Right ventricle myocardium inferior (tissue), 1 donor: Measurements from ENCODE around the gene MATCAP1. TPM values are rescaled to one million over a fixed set of nuclear protein-coding genes. Genes with fewer than 3 reads are reported as not detected.
A peak's percentile ranks its signal among the peaks of the same experiment; 100 is the strongest.

Experiments used
- ATAC-seq: fragments of 200-7000 bp; cut with Tn5 transposase; one replicate; pipeline ENCODE4 v1.9.1; 2020; ENCODE audit warnings: mild to moderate bottlenecking, moderate library complexity
- DNase-seq: peaks from one replicate; pipeline ENCODE4 v3.0.0; 2021; ENCODE audit errors: missing footprints
- intact Hi-C: fragments of 100-400 bp; cut with DNase I; formaldehyde crosslinking; loops from one replicate; pipeline ENCODE4 v1.11.0; 2022
- total RNA-seq: library from RNA; stranded (reverse); fragmentation: NEBNext Ultra II Directional; extraction: Animal tissue kit (Norgen Biotek cat#: 25700); gene quantifications from one replicate; pipeline ENCODE4 v1.2.1, GENCODE V29; 2021
- donor health status: DM: no; HTN: yes; CAD: no; lungs with severe emphysema.

The MATCAP1 gene
- total RNA-seq, 1 donor from 2014 or later = 9.8 TPM

- no peak for ATAC-seq
- intact Hi-C loops = no loop called here
- DNase-seq = no peak
These were observed 11.9 kb upstream of the MATCAP1 start for GRCh38 chr16:67195676-67196075.

- DNase-seq (no peak), ATAC-seq (no peak)
- intact Hi-C loops = no loop called here
These were observed 10.5 kb upstream of the MATCAP1 start for GRCh38 chr16:67194260-67194659.

GRCh38 chr16:67193536-67193935 is 9.8 kb upstream of the MATCAP1 start:
- no peak for DNase-seq
- intact Hi-C loops = no loop called here
- no peak for ATAC-seq

- no peak for ATAC-seq
- intact Hi-C loops = loop anchor here (1.0 kb wide), 1 partner anchor 34 kb away; the partner anchor contains the start of gene TMEM208
- no peak for DNase-seq
These were observed 9.1 kb upstream of the MATCAP1 start for GRCh38 chr16:67192781-67193361.

- intact Hi-C loops = loop anchor here (1.0 kb wide), 1 partner anchor 35 kb away; the partner anchor contains the start of gene TMEM208
- peak; percentile 97 for DNase-seq
- ATAC-seq = peak; percentile 94
These were observed 8.4 kb upstream of the MATCAP1 start, which contains the start of gene E2F4 for GRCh38 chr16:67191995-67192681. Gene E2F4 (plus strand): TSS chr16:67192155. CDS start chr16:67192228, 73 bp downstream.

GRCh38 chr16:67191411-67191994 is 7.7 kb upstream of the MATCAP1 start:
- DNase-seq (no peak), ATAC-seq (no peak)
- intact Hi-C loops = no loop called here

- no peak for ATAC-seq
- no peak for DNase-seq
- intact Hi-C loops = no loop called here
These were observed 7.0 kb upstream of the MATCAP1 start for GRCh38 chr16:67190448-67191399.

- intact Hi-C loops = no loop called here
- DNase-seq (no peak), ATAC-seq (no peak)
These were observed 6.3 kb upstream of the MATCAP1 start, which contains the start of gene EXOC3L1 for GRCh38 chr16:67190041-67190440. Gene EXOC3L1 (minus strand): TSS chr16:67190136. CDS start chr16:67189676, 460 bp downstream.

GRCh38 chr16:67188798-67189197 is 5.0 kb upstream of the MATCAP1 start:
- no peak for ATAC-seq
- intact Hi-C loops = no loop called here
- DNase-seq = no peak

GRCh38 chr16:67188323-67188722 is 4.6 kb upstream of the MATCAP1 start:
- intact Hi-C loops = no loop called here
- ATAC-seq (no peak), DNase-seq (no peak)

- no peak for DNase-seq
- intact Hi-C loops = no loop called here
These were observed 3.6 kb upstream of the MATCAP1 start for GRCh38 chr16:67187175-67187890.

GRCh38 chr16:67186550-67186950 is 2.8 kb upstream of the MATCAP1 start:
- intact Hi-C loops = no loop called here
- DNase-seq (peak; percentile 56), ATAC-seq (no peak)

More at GRCh38 chr16:67187175-67187890, 3.6 kb upstream of the MATCAP1 start:
- no peak for ATAC-seq

GRCh38 chr16:67185651-67186134 is 1.9 kb upstream of the MATCAP1 start:
- ATAC-seq (no peak), DNase-seq (no peak)
- intact Hi-C loops = loop anchor here (1.0 to 2.0 kb wide), 2 partner anchors 25 to 208 kb away; no protein-coding TSS in a partner anchor

- peak; percentile 96 for DNase-seq
- intact Hi-C loops = loop anchor here (1.0 to 2.0 kb wide), 2 partner anchors 24 to 208 kb away; no protein-coding TSS in a partner anchor
- peak; percentile 59 for ATAC-seq
These were observed 1.4 kb upstream of the MATCAP1 start for GRCh38 chr16:67184995-67185650.

- intact Hi-C loops = loop anchor here (2.0 kb wide), 1 partner anchor 24 kb away; no protein-coding TSS in a partner anchor
- ATAC-seq = peak; percentile 2
- DNase-seq = no peak
These were observed 761 bp upstream of the MATCAP1 start for GRCh38 chr16:67184453-67184994.

- DNase-seq (no peak), ATAC-seq (no peak)
- intact Hi-C loops = no loop called here
These were observed 508 bp downstream of the MATCAP1 start for GRCh38 chr16:67183284-67183626.

GRCh38 chr16:67182288-67182687 is 1.5 kb downstream of the MATCAP1 start:
- intact Hi-C loops = no loop called here
- no peak for ATAC-seq
- no peak for DNase-seq
